ENCODE data around the gene NEDD8. TPM values are rescaled to one million over a fixed set of nuclear protein-coding genes. Genes with fewer than 3 reads are reported as not detected.
A peak's percentile ranks its signal among the peaks of the same experiment; 100 is the strongest.

Gene NEDD8
- total RNA-seq, 3 donors from 2014 or later (not counting 1 experiment from before 2014, with no cell fraction given): 93.6 to 109 (median 95.9) TPM

- H3K4me3 ChIP-seq (ENCODE audit: low read length): peak overlapping the region; percentile 88
- peak overlapping the region; percentile 99 for H3K27ac ChIP-seq (ENCODE audit: low read length)
- Mint-ChIP-seq H3K4me1 (peaks cover 25 to 30% of the 10 kb centered on the region in 2 donors), H3K36me3 (peaks cover 11% of the 10 kb centered on the region), H3K27ac (peak overlapping the region; percentile 91 to 92), H3K4me3 (peak overlapping the region; percentile 94), H3K9me3 (no peaks in the 10 kb centered on the region), H3K27me3 (ENCODE audit: low read depth in 2 of 2) (no peaks in the 10 kb centered on the region)
- H3K9me3 ChIP-seq (ENCODE audit: control insufficient read depth, insufficient read depth, low read length): no peaks in the 10 kb centered on the region
- intact Hi-C loops (cut with micrococcal nuclease): loop anchor here (1.0 to 5.0 kb wide), 8 partner anchors 28 to 402 kb away; partner anchors contain the start of genes DHRS1, GMPR2, LTB4R and MDP1
- DNase-seq: no peak
- ATAC-seq: peak in 2 of 3 donors; percentile 0 to 1
- H3K36me3 ChIP-seq (ENCODE audit: control insufficient read depth, insufficient read depth, low read length): peaks cover 21% of the 10 kb centered on the region
- TF ChIP-seq, protein P1, sequence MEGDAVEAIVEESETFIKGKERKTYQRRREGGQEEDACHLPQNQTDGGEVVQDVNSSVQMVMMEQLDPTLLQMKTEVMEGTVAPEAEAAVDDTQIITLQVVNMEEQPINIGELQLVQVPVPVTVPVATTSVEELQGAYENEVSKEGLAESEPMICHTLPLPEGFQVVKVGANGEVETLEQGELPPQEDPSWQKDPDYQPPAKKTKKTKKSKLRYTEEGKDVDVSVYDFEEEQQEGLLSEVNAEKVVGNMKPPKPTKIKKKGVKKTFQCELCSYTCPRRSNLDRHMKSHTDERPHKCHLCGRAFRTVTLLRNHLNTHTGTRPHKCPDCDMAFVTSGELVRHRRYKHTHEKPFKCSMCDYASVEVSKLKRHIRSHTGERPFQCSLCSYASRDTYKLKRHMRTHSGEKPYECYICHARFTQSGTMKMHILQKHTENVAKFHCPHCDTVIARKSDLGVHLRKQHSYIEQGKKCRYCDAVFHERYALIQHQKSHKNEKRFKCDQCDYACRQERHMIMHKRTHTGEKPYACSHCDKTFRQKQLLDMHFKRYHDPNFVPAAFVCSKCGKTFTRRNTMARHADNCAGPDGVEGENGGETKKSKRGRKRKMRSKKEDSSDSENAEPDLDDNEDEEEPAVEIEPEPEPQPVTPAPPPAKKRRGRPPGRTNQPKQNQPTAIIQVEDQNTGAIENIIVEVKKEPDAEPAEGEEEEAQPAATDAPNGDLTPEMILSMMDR (IDR thresholded peaks at IDR 0.05): no peak
- H3K4me1 ChIP-seq (ENCODE audit: control insufficient read depth, insufficient read depth, low read length): peaks cover 28% of the 10 kb centered on the region
- 19% methylated on average over 13 of the region's 13 CpGs for WGBS (ENCODE audit: insufficient coverage)
- H3K27me3 ChIP-seq (ENCODE audit: control insufficient read depth, insufficient read depth, low read length): no peaks in the 10 kb centered on the region
Measured at GRCh38 chr14:24270537-24271133, 38.5 kb upstream of the NEDD8 start.

GRCh38 chr14:24269910-24270536 is 37.9 kb upstream of the NEDD8 start:
- Mint-ChIP-seq H3K27me3 (ENCODE audit: low read depth in 2 of 2) (no peaks in the 10 kb centered on the region), H3K9me3 (no peaks in the 10 kb centered on the region), H3K4me3 (peak overlapping the region; percentile 94), H3K36me3 (peaks cover 11% of the 10 kb centered on the region), H3K27ac (peak overlapping the region; percentile 91 to 92), H3K4me1 (peaks cover 25 to 30% of the 10 kb centered on the region in 2 donors)
- H3K27ac ChIP-seq (ENCODE audit: low read length): no peak overlapping the region
- TF ChIP-seq, protein P1 (IDR thresholded peaks at IDR 0.05): no peak
- peaks cover 27% of the 10 kb centered on the region for H3K36me3 ChIP-seq (ENCODE audit: control insufficient read depth, insufficient read depth, low read length)
- no peaks in the 10 kb centered on the region for H3K27me3 ChIP-seq (ENCODE audit: control insufficient read depth, insufficient read depth, low read length)
- ATAC-seq (no peak), DNase-seq (no peak)
- H3K4me1 ChIP-seq (ENCODE audit: control insufficient read depth, insufficient read depth, low read length): peaks cover 23% of the 10 kb centered on the region
- H3K4me3 ChIP-seq (ENCODE audit: low read length): no peak overlapping the region
- no peaks in the 10 kb centered on the region for H3K9me3 ChIP-seq (ENCODE audit: control insufficient read depth, insufficient read depth, low read length)
- intact Hi-C loops (cut with micrococcal nuclease): loop anchor here (5.0 kb wide), 2 partner anchors 38 to 402 kb away; partner anchors contain the start of genes GMPR2 and NEDD8
- WGBS (ENCODE audit: insufficient coverage): 97% methylated on average over 14 of the region's 14 CpGs

- DNase-seq: no peak
- no peaks in the 10 kb centered on the region for H3K9me3 Mint-ChIP-seq
- no peak for ATAC-seq
- H3K27me3 Mint-ChIP-seq (ENCODE audit: low read depth in 2 of 2): no peaks in the 10 kb centered on the region
- Histone ChIP-seq H3K27me3 (ENCODE audit: control insufficient read depth, insufficient read depth, low read length) (no peaks in the 10 kb centered on the region), H3K27ac (ENCODE audit: low read length) (no peak overlapping the region), H3K36me3 (ENCODE audit: control insufficient read depth, insufficient read depth, low read length) (peaks cover 29% of the 10 kb centered on the region), H3K4me1 (ENCODE audit: control insufficient read depth, insufficient read depth, low read length) (peaks cover 23% of the 10 kb centered on the region), H3K9me3 (ENCODE audit: control insufficient read depth, insufficient read depth, low read length) (no peaks in the 10 kb centered on the region), H3K4me3 (ENCODE audit: low read length) (no peak overlapping the region)
- WGBS (ENCODE audit: insufficient coverage): 96% methylated on average over 8 of the region's 8 CpGs
- H3K27ac Mint-ChIP-seq: peak overlapping the region in 1 of 2 donors; percentile 47
- intact Hi-C loops (cut with micrococcal nuclease): no loop called here
- H3K4me3 Mint-ChIP-seq: peak overlapping the region; percentile 40
- H3K36me3 Mint-ChIP-seq: peaks cover 11% of the 10 kb centered on the region
- TF ChIP-seq, protein P1 (IDR thresholded peaks at IDR 0.05): no peak
- peaks cover 25 to 30% of the 10 kb centered on the region in 2 donors for H3K4me1 Mint-ChIP-seq
Measured at GRCh38 chr14:24269368-24269767, 37.2 kb upstream of the NEDD8 start.
